ENCODE results near the gene PDSS2.

GRCh38 chr6:107444277-107444676, 15.1 kb downstream of the PDSS2 start:
- TF ChIP-seq CTCF (IDR thresholded peaks at IDR 0.05) = no peak
- TF ChIP-seq SIN3A (IDR thresholded peaks at IDR 0.05; ENCODE audit: borderline replicate concordance, insufficient read depth, low read depth, low read length) = no peak
- no peak for TF ChIP-seq TCF7L2 (IDR thresholded peaks at IDR 0.05; ENCODE audit: low read depth, low read length)

All from Panc1 (cell line).